Neuron (in vitro differentiated cells): Measurements from ENCODE around the gene RIPOR1.
A peak's percentile ranks its signal among the peaks of the same experiment; 100 is the strongest.

Source experiments
- H2AFZ ChIP-seq: one replicate; pipeline ENCODE4 v1.6.1; 2013; ENCODE audit warnings: low read depth, mild to moderate bottlenecking, inconsistent platforms, low read length, moderate library complexity
- H3K27me3 ChIP-seq: one replicate; pipeline ENCODE4 v1.6.1; 2013; ENCODE audit warnings: low read length; ENCODE audit not compliant: insufficient read depth
- H3K36me3 ChIP-seq: one replicate; pipeline ENCODE4 v1.6.1; 2013; ENCODE audit warnings: low read length; ENCODE audit not compliant: insufficient read depth
- H3K4me1 ChIP-seq: one replicate; pipeline ENCODE4 v1.6.1; 2013; ENCODE audit warnings: low read length; ENCODE audit not compliant: insufficient read depth
- H3K4me3 ChIP-seq: 2 replicates; pipeline ENCODE4 v1.5.1; 2013; ENCODE audit warnings: mild to moderate bottlenecking, low read length, moderate library complexity
- H3K9me3 ChIP-seq: one replicate; pipeline ENCODE4 v1.6.1; 2013; ENCODE audit warnings: low read length

The RIPOR1 gene

GRCh38 chr16:67561501-67561823, 32.8 kb downstream of the RIPOR1 start:
- H3K4me3 ChIP-seq, result peak overlapping the region; percentile 65
- H3K4me1 ChIP-seq, result peaks cover 19% of the 10 kb centered on the region
- H3K36me3 ChIP-seq, result peaks cover 2% of the 10 kb centered on the region
- no peaks in the 10 kb centered on the region for H3K27me3 ChIP-seq
- peak overlapping the region; percentile 8 for H2AFZ ChIP-seq
- H3K9me3 ChIP-seq, result no peaks in the 10 kb centered on the region

- no peaks in the 10 kb centered on the region for H3K9me3 ChIP-seq
- no peaks in the 10 kb centered on the region for H3K27me3 ChIP-seq
- peaks cover 19% of the 10 kb centered on the region for H3K4me1 ChIP-seq
- peak overlapping the region; percentile 8 for H2AFZ ChIP-seq
- peaks cover 2% of the 10 kb centered on the region for H3K36me3 ChIP-seq
- H3K4me3 ChIP-seq, result peak overlapping the region; percentile 65
Measured at GRCh38 chr16:67561824-67562525, 33.3 kb downstream of the RIPOR1 start.

GRCh38 chr16:67562526-67562917, 33.9 kb downstream of the RIPOR1 start, which contains the start of gene CTCF:
Gene CTCF (plus strand): TSS chr16:67562526. CDS start chr16:67610833, 48,307 bp downstream.
- Histone ChIP-seq H2AFZ (peak within 1 kb of the TSS; percentile 62), H3K27me3 (no peaks in the 10 kb centered on the region), H3K36me3 (peaks cover 2% of the 10 kb centered on the region), H3K4me3 (peak within 1 kb of the TSS; percentile 65), H3K4me1 (peaks cover 19% of the 10 kb centered on the region), H3K9me3 (no peaks in the 10 kb centered on the region)

- Histone ChIP-seq H3K27me3 (no peaks in the 10 kb centered on the region), H3K9me3 (no peaks in the 10 kb centered on the region), H2AFZ (peak overlapping the region; percentile 62), H3K4me1 (peaks cover 19% of the 10 kb centered on the region), H3K4me3 (peak overlapping the region; percentile 65), H3K36me3 (peaks cover 2% of the 10 kb centered on the region)
Measured at GRCh38 chr16:67562918-67563707, 34.5 kb downstream of the RIPOR1 start.

GRCh38 chr16:67563708-67564468, 35.3 kb downstream of the RIPOR1 start:
- Histone ChIP-seq H2AFZ (no peak overlapping the region), H3K27me3 (no peaks in the 10 kb centered on the region), H3K4me1 (peaks cover 19% of the 10 kb centered on the region), H3K36me3 (peaks cover 2% of the 10 kb centered on the region), H3K4me3 (peak overlapping the region; percentile 65), H3K9me3 (no peaks in the 10 kb centered on the region)

- no peak overlapping the region for H2AFZ ChIP-seq
- no peaks in the 10 kb centered on the region for H3K9me3 ChIP-seq
- H3K27me3 ChIP-seq, result no peaks in the 10 kb centered on the region
- no peak overlapping the region for H3K4me3 ChIP-seq
- peaks cover under 1% of the 10 kb centered on the region for H3K36me3 ChIP-seq
- H3K4me1 ChIP-seq, result peaks cover 19% of the 10 kb centered on the region
Measured at GRCh38 chr16:67565470-67566100, 37.0 kb downstream of the RIPOR1 start.

- no peaks in the 10 kb centered on the region for H3K4me1 ChIP-seq
- no peak overlapping the region for H3K4me3 ChIP-seq
- H3K9me3 ChIP-seq, result no peaks in the 10 kb centered on the region
- peaks cover 42% of the 10 kb centered on the region for H3K36me3 ChIP-seq
- H2AFZ ChIP-seq, result no peak overlapping the region
- no peaks in the 10 kb centered on the region for H3K27me3 ChIP-seq
Measured at GRCh38 chr16:67571464-67571863, 42.8 kb downstream of the RIPOR1 start.

GRCh38 chr16:67571981-67572431, 43.4 kb downstream of the RIPOR1 start:
- peaks cover 47% of the 10 kb centered on the region for H3K36me3 ChIP-seq
- no peaks in the 10 kb centered on the region for H3K9me3 ChIP-seq
- no peaks in the 10 kb centered on the region for H3K27me3 ChIP-seq
- no peaks in the 10 kb centered on the region for H3K4me1 ChIP-seq
- no peak overlapping the region for H2AFZ ChIP-seq
- H3K4me3 ChIP-seq, result no peak overlapping the region

- Histone ChIP-seq H3K4me3 (no peak overlapping the region), H3K4me1 (no peaks in the 10 kb centered on the region), H3K36me3 (peaks cover 48% of the 10 kb centered on the region), H3K27me3 (no peaks in the 10 kb centered on the region), H3K9me3 (no peaks in the 10 kb centered on the region), H2AFZ (no peak overlapping the region)
Measured at GRCh38 chr16:67579686-67580085, 51.1 kb downstream of the RIPOR1 start.

- no peak overlapping the region for H2AFZ ChIP-seq
- no peaks in the 10 kb centered on the region for H3K4me1 ChIP-seq
- H3K4me3 ChIP-seq, result no peak overlapping the region
- peaks cover 42% of the 10 kb centered on the region for H3K36me3 ChIP-seq
- no peaks in the 10 kb centered on the region for H3K27me3 ChIP-seq
- H3K9me3 ChIP-seq, result no peaks in the 10 kb centered on the region
Measured at GRCh38 chr16:67580202-67580601, 51.6 kb downstream of the RIPOR1 start.

GRCh38 chr16:67593288-67593687, 64.7 kb downstream of the RIPOR1 start:
- Histone ChIP-seq H3K4me3 (no peak overlapping the region), H3K4me1 (peaks cover 3% of the 10 kb centered on the region), H3K27me3 (no peaks in the 10 kb centered on the region), H3K9me3 (no peaks in the 10 kb centered on the region), H3K36me3 (peaks cover 26% of the 10 kb centered on the region), H2AFZ (no peak overlapping the region)

GRCh38 chr16:67593701-67594100, 65.1 kb downstream of the RIPOR1 start:
- Histone ChIP-seq H3K36me3 (peaks cover 23% of the 10 kb centered on the region), H3K27me3 (no peaks in the 10 kb centered on the region), H3K4me3 (no peak overlapping the region), H2AFZ (no peak overlapping the region), H3K9me3 (no peaks in the 10 kb centered on the region), H3K4me1 (peaks cover 3% of the 10 kb centered on the region)
